Measurements from ENCODE around the gene GATAD2A.

Gene GATAD2A

GRCh38 chr19:19507354-19507753, 101.9 kb downstream of the GATAD2A start:
- in situ Hi-C loops (cut with HindIII; ENCODE audit: low sequenced_read_pairs): no loop called here
- no peak for DNase-seq (ENCODE audit: low read depth, low spot score)
- H3K4me3 ChIP-seq (ENCODE audit: low read depth, low read length): no peak overlapping the region
- no peak for TF ChIP-seq CTCF (IDR thresholded peaks at IDR 0.05; ENCODE audit: low read depth, low read length)

- no peak for TF ChIP-seq CTCF (IDR thresholded peaks at IDR 0.05; ENCODE audit: low read depth, low read length)
- no peak overlapping the region for H3K4me3 ChIP-seq (ENCODE audit: low read depth, low read length)
- in situ Hi-C loops (cut with HindIII; ENCODE audit: low sequenced_read_pairs): no loop called here
- DNase-seq (ENCODE audit: low read depth, low spot score): no peak
Observed at GRCh38 chr19:19508217-19508616, 102.7 kb downstream of the GATAD2A start.

GRCh38 chr19:19510432-19510831, 105.0 kb downstream of the GATAD2A start:
- no peak for DNase-seq (ENCODE audit: low read depth, low spot score)
- no peak overlapping the region for H3K4me3 ChIP-seq (ENCODE audit: low read depth, low read length)
- no peak for TF ChIP-seq CTCF (IDR thresholded peaks at IDR 0.05; ENCODE audit: low read depth, low read length)
- in situ Hi-C loops (cut with HindIII; ENCODE audit: low sequenced_read_pairs): no loop called here

- in situ Hi-C loops (cut with HindIII; ENCODE audit: low sequenced_read_pairs): no loop called here
- no peak overlapping the region for H3K4me3 ChIP-seq (ENCODE audit: low read depth, low read length)
- no peak for DNase-seq (ENCODE audit: low read depth, low spot score)
- TF ChIP-seq CTCF (IDR thresholded peaks at IDR 0.05; ENCODE audit: low read depth, low read length): no peak
Observed at GRCh38 chr19:19513682-19514081, 108.2 kb downstream of the GATAD2A start.

GRCh38 chr19:19514215-19514657, 108.8 kb downstream of the GATAD2A start:
- TF ChIP-seq CTCF (IDR thresholded peaks at IDR 0.05; ENCODE audit: low read depth, low read length): no peak
- in situ Hi-C loops (cut with HindIII; ENCODE audit: low sequenced_read_pairs): no loop called here
- H3K4me3 ChIP-seq (ENCODE audit: low read depth, low read length): no peak overlapping the region

GRCh38 chr19:19514881-19515641, 109.6 kb downstream of the GATAD2A start, which contains the start of gene TSSK6:
TSSK6 (minus strand) TSS chr19:19515548; CDS start chr19:19515427, 121 bp downstream.
- in situ Hi-C loops (cut with HindIII; ENCODE audit: low sequenced_read_pairs): no loop called here
- peak within 1 kb of the TSS; percentile 93 for H3K4me3 ChIP-seq (ENCODE audit: low read depth, low read length)
- no peak for TF ChIP-seq CTCF (IDR thresholded peaks at IDR 0.05; ENCODE audit: low read depth, low read length)
- no peak for DNase-seq (ENCODE audit: low read depth, low spot score)

More at GRCh38 chr19:19514215-19514657, 108.8 kb downstream of the GATAD2A start:
- DNase-seq (ENCODE audit: low read depth, low spot score): peak; percentile 50
